A549 (cell line): ENCODE data around the gene VPS26B. TPM values are rescaled to one million over a fixed set of nuclear protein-coding genes. Genes with fewer than 3 reads are reported as not detected.

ENCODE experiments used
- ATAC-seq, 2 experiments: fragments of 200-7000 bp in 1 of 2; fragments of >200 bp in 1 of 2; cut with Nextera tagmentation in 1 of 2; cut with Tn5 transposase in 1 of 2; 3 replicates each; pipeline versions ENCODE4 v1.8.0 to v1.9.1; 2018 to 2020; ENCODE audit warnings: mild to moderate bottlenecking in 1 of 2, moderate library complexity in 1 of 2
- CTCF ChIA-PET: fragments of 300-600 bp; sonication (Branson Sonifier 250); formaldehyde crosslinking; extraction: SDS; loops from one replicate; lab custom pipeline; 2021; ENCODE audit warnings: antibody characterized with exemption, inconsistent platforms; lab: Yijun Ruan, JAX
- POLR2A ChIA-PET: fragments of 350-600 bp; formaldehyde crosslinking; extraction: SDS; loops from one replicate; lab custom pipeline; 2021; ENCODE audit warnings: antibody characterized with exemption, inconsistent platforms; lab: Yijun Ruan, JAX
- DNase-seq, 2 experiments: peaks; one replicate each; pipeline versions ENCODE4 v3.0.0 to v3.0.0-alpha.2; 2011 to 2016; ENCODE audit warnings: low read depth in 1 of 2, low spot score in 1 of 2
- FAIRE-seq: peaks from 2 replicates; lab custom pipeline; 2011; peaks lifted over from hg19 to GRCh38; lab: Jason Lieb, UNC
- H3K27ac ChIP-seq, 2 experiments: fragments of >200 bp; sonication (Bioruptor Twin); formaldehyde crosslinking; 3 replicates each; pipeline ENCODE4 v1.5.1; 2016 to 2017
- H3K4me1 ChIP-seq: fragments of >200 bp; sonication (Bioruptor Twin); formaldehyde crosslinking; 3 replicates; pipeline ENCODE4 v1.6.1; 2016
- H3K4me2 ChIP-seq: fragments of >200 bp; sonication (Bioruptor Twin); formaldehyde crosslinking; 3 replicates; pipeline ENCODE4 v1.6.1; 2016
- H3K4me3 ChIP-seq: fragments of >200 bp; sonication (Bioruptor Twin); formaldehyde crosslinking; 3 replicates; pipeline ENCODE4 v1.5.1; 2016
- H3K9me3 ChIP-seq: fragments of >200 bp; sonication (Bioruptor Twin); formaldehyde crosslinking; 3 replicates; pipeline ENCODE4 v1.6.1; 2016
- ATOH8 ChIP-seq: fragments of 250-450 bp; sonication (Bioruptor Pico); IDR thresholded peaks from 2 replicates; pipeline ENCODE4 v1.5.0; 2020; ENCODE audit warnings: low read depth, mild to moderate bottlenecking, moderate library complexity
- CHD4 ChIP-seq: fragments of 200-600 bp; sonication (generic); IDR thresholded peaks from 2 replicates; pipeline ENCODE4 v1.6.1; 2016; ENCODE audit warnings: antibody characterized with exemption, mild to moderate bottlenecking, borderline replicate concordance
- CTCF ChIP-seq: fragments of >200 bp; sonication (Bioruptor Twin); formaldehyde crosslinking; IDR thresholded peaks from 3 replicates; pipeline ENCODE4 v1.5.1; 2016
- EHF ChIP-seq: fragments of 250-450 bp; sonication (Bioruptor Pico); IDR thresholded peaks from 2 replicates; pipeline ENCODE4 v1.5.0; 2020; ENCODE audit warnings: mild to moderate bottlenecking
- EHMT2 ChIP-seq: fragments of 200-600 bp; sonication (generic); IDR thresholded peaks from 2 replicates; pipeline ENCODE4 v1.6.1; 2016; ENCODE audit warnings: antibody characterized with exemption, low read depth, mild to moderate bottlenecking, moderate library complexity
- EP300 ChIP-seq, 2 experiments: fragments of >200 bp; sonication (Bioruptor Twin); formaldehyde crosslinking; IDR thresholded peaks; 2 replicates in 1 of 2; 3 replicates in 1 of 2; pipeline ENCODE4 v1.6.1; 2016 to 2017
- ESRRA ChIP-seq: fragments of 150-350 bp; IDR thresholded peaks from 2 replicates; pipeline ENCODE4 v1.6.1; 2014; ENCODE audit warnings: mild to moderate bottlenecking, low read length, borderline replicate concordance
- FOXS1 ChIP-seq: fragments of 250-450 bp; sonication (Bioruptor Pico); IDR thresholded peaks from 2 replicates; pipeline ENCODE4 v1.5.0; 2020; ENCODE audit warnings: mild to moderate bottlenecking, moderate library complexity
- KDM1A ChIP-seq: fragments of 200-600 bp; sonication (generic); IDR thresholded peaks from 2 replicates; pipeline ENCODE4 v1.6.1; 2016; ENCODE audit warnings: low read depth, mild to moderate bottlenecking
- KDM5A ChIP-seq: fragments of 200-600 bp; sonication (generic); IDR thresholded peaks from 2 replicates; pipeline ENCODE4 v1.6.1; 2016; ENCODE audit warnings: antibody characterized with exemption, mild to moderate bottlenecking
- MAX ChIP-seq: IDR thresholded peaks from 2 replicates; pipeline ENCODE4 v1.6.1; 2012
- MYC ChIP-seq: IDR thresholded peaks from 2 replicates; pipeline ENCODE4 v1.6.1; 2012; ENCODE audit warnings: mild to moderate bottlenecking, inconsistent platforms, low read length, improper control_type of control experiment, borderline replicate concordance
- NPAS2 ChIP-seq: fragments of 250-450 bp; sonication (Bioruptor Pico); IDR thresholded peaks from 2 replicates; pipeline ENCODE4 v1.8.0; 2022; ENCODE audit warnings: mild to moderate bottlenecking, moderate library complexity, borderline replicate concordance
- PHF8 ChIP-seq: fragments of 200-600 bp; sonication (generic); IDR thresholded peaks from 2 replicates; pipeline ENCODE4 v1.6.1; 2016; ENCODE audit warnings: low read depth, mild to moderate bottlenecking, antibody characterized with exemption, moderate library complexity, borderline replicate concordance
- POLR2A ChIP-seq: IDR thresholded peaks from 2 replicates; pipeline ENCODE4 v1.6.1; 2012; ENCODE audit warnings: mild to moderate bottlenecking, low read length
- RAD21 ChIP-seq, 2 experiments: fragments of >200 bp in 1 of 2; sonication (Bioruptor Twin) in 1 of 2; formaldehyde crosslinking in 1 of 2; IDR thresholded peaks in 1 of 2; conservative IDR thresholded peaks in 1 of 2; 2 replicates in 1 of 2; 3 replicates in 1 of 2; pipeline ENCODE4 v1.6.1; 2012 to 2018; ENCODE audit warnings: inconsistent platforms in 1 of 2
- REST ChIP-seq: fragments of 200-600 bp; sonication (generic); IDR thresholded peaks from 2 replicates; pipeline ENCODE4 v1.6.1; 2016; ENCODE audit warnings: antibody characterized with exemption, mild to moderate bottlenecking, moderate library complexity
- SREBF2 ChIP-seq: fragments of 450-650 bp; IDR thresholded peaks from 2 replicates; pipeline ENCODE4 v1.6.1; 2014; ENCODE audit warnings: mild to moderate bottlenecking, moderate library complexity
- WGBS: methylation state at CpG from one replicate; pipeline ENCODE4 v1.1.6; 2017; ENCODE audit errors: missing lambda C conversion rate; 5-methylcytosine and 5-hydroxymethylcytosine counted together
- polyA plus RNA-seq, 4 experiments: library from polyadenylated mRNA; depleted of rRNA in 3 of 4; stranded (reverse); fragments of >200 nt; fragmentation: RNase III in 1 of 4; extraction: RNeasy Plus Mini Kit Qiagen cat#74134 plus additional on column Dnase treatment in 1 of 4; gene quantifications; 2 replicates in 3 of 4; 3 replicates in 1 of 4; pipeline ENCODE4 v1.2.3, GENCODE V29; 2011 to 2017

Gene VPS26B
- polyA plus RNA-seq, 2 of the 4 experiments (the other 2 are of a cell fraction) = 19.2 to 25.7 TPM

GRCh38 chr11:134246678-134247077 is 22.2 kb downstream of the VPS26B start (continued):
- TF ChIP-seq CTCF = no peak

- DNase-seq = no peak
- TF ChIP-seq CHD4 (no peak), POLR2A (no peak), EP300 (IDR thresholded peaks at IDR 0.05) (no peak), KDM1A (no peak), NPAS2 (CRISPR knock-in tag) (no peak), MYC (no peak), REST (no peak), ESRRA (no peak), MAX (no peak), EHMT2 (no peak), KDM5A (no peak), SREBF2 (no peak), EHF (CRISPR knock-in tag) (no peak), ATOH8 (CRISPR knock-in tag) (no peak), FOXS1 (CRISPR knock-in tag) (no peak), PHF8 (no peak), RAD21 (conservative IDR thresholded peaks at IDR 0.05 in 1 of 2, IDR thresholded peaks at IDR 0.05 in 1 of 2) (no peak)
- ATAC-seq = no peak
- WGBS = 80% methylated on average over 7 of the region's 7 CpGs
- peaks cover 5% of the 10 kb centered on the region; the same call in 2 of the 3 replicates for H3K4me1 ChIP-seq
- ChIA-PET POLR2A (interaction anchor here (1.4 kb wide), 1 partner anchor 25 kb away, joined by 6 read pairs; the partner anchor contains the start of genes NCAPD3 and VPS26B), CTCF (interaction anchor here (1.9 kb wide), 1 partner anchor 13 kb away, joined by 5 read pairs; no protein-coding TSS in a partner anchor)
- no peak overlapping the region for H3K27ac ChIP-seq
- no peak overlapping the region for H3K4me3 ChIP-seq
- FAIRE-seq = no peak
- no peak overlapping the region for H3K4me2 ChIP-seq
- no peaks in the 10 kb centered on the region for H3K9me3 ChIP-seq
Observed at GRCh38 chr11:134248910-134249480, 24.5 kb downstream of the VPS26B start.
